ENCODE data around the gene KAT8. TPM values are rescaled to one million over a fixed set of nuclear protein-coding genes. Genes with fewer than 3 reads are reported as not detected.

KAT8 gene
- total RNA-seq, 2 experiments from 2014 or later, result 114 to 124 TPM

GRCh38 chr16:31120129-31120528 lies 2.7 kb downstream of the KAT8 start:
- H3K27ac Mint-ChIP-seq, result no peak overlapping the region
- Histone ChIP-seq H3K27me3 (ENCODE audit: control insufficient read depth in 1 of 2, insufficient read depth in 2 of 2, low read length in 2 of 2) (no peaks in the 10 kb centered on the region), H3K4me1 (ENCODE audit: insufficient read depth, low read length) (peaks cover 23% of the 10 kb centered on the region), H3K9me3 (ENCODE audit: control insufficient read depth in 1 of 2, insufficient read depth in 1 of 2, low read length in 2 of 2) (no peaks in the 10 kb centered on the region), H3K27ac (ENCODE audit: low read depth in 1 of 2, low read length in 2 of 2) (no peak overlapping the region), H3K4me3 (ENCODE audit: low read length) (no peak overlapping the region), H3K36me3 (ENCODE audit: insufficient read depth, low read length) (peaks cover 47% of the 10 kb centered on the region)
- no peak overlapping the region for H3K4me3 Mint-ChIP-seq
- intact Hi-C loops (cut with DNase I, micrococcal nuclease), result no loop called here
- H3K27me3 Mint-ChIP-seq, result no peaks in the 10 kb centered on the region
- H3K4me1 Mint-ChIP-seq (ENCODE audit: low read depth), result peaks cover 17% of the 10 kb centered on the region
- peaks cover 62% of the 10 kb centered on the region for H3K36me3 Mint-ChIP-seq (ENCODE audit: low read depth)
- ChIA-PET POLR2A (interaction anchor here (1.2 to 3.5 kb wide), 2 partner anchors 22 to 46 kb away, joined by 6 to 17 read pairs; partner anchors contain the start of genes ZNF646 and ZNF668), CTCF (interaction anchor here (4.6 kb wide), 1 partner anchor 22 kb away, joined by 26 read pairs; no protein-coding TSS in a partner anchor)
- ATAC-seq (ENCODE audit: poor library complexity) (no peak), DNase-seq (no peak)
- H3K9me3 Mint-ChIP-seq, result no peaks in the 10 kb centered on the region
- TF ChIP-seq, protein P1, sequence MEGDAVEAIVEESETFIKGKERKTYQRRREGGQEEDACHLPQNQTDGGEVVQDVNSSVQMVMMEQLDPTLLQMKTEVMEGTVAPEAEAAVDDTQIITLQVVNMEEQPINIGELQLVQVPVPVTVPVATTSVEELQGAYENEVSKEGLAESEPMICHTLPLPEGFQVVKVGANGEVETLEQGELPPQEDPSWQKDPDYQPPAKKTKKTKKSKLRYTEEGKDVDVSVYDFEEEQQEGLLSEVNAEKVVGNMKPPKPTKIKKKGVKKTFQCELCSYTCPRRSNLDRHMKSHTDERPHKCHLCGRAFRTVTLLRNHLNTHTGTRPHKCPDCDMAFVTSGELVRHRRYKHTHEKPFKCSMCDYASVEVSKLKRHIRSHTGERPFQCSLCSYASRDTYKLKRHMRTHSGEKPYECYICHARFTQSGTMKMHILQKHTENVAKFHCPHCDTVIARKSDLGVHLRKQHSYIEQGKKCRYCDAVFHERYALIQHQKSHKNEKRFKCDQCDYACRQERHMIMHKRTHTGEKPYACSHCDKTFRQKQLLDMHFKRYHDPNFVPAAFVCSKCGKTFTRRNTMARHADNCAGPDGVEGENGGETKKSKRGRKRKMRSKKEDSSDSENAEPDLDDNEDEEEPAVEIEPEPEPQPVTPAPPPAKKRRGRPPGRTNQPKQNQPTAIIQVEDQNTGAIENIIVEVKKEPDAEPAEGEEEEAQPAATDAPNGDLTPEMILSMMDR (IDR thresholded peaks at IDR 0.05), result no peak

DNA sequence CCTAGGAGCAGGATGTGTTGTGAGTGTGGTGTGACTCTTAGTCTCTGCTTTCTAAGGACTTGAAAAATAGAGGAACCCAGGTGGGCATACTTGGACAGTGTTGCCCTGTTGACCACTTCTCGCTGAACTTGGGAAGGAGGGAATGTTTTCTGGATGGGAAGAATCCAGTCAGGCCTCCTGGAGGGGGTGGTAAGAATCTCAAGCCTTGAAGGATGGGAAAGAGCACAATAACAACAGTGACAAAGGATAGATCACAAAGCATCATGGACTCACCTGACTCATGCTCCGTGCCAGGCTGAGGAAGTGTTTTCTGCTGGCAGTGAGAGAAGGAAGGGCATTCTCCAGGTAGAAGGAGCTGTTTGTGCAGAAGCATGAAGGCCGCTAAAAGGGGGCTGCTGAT lies 8.4 kb downstream of the KAT8 start:
- Mint-ChIP-seq H3K4me1 (ENCODE audit: low read depth) (peaks cover 6% of the 10 kb centered on the region), H3K27me3 (no peaks in the 10 kb centered on the region), H3K27ac (peak overlapping the region; percentile 66), H3K36me3 (ENCODE audit: low read depth) (peaks cover 68% of the 10 kb centered on the region), H3K9me3 (no peaks in the 10 kb centered on the region), H3K4me3 (no peak overlapping the region)
- Histone ChIP-seq H3K27me3 (ENCODE audit: control insufficient read depth in 1 of 2, insufficient read depth in 2 of 2, low read length in 2 of 2) (no peaks in the 10 kb centered on the region), H3K36me3 (ENCODE audit: insufficient read depth, low read length) (peaks cover 63% of the 10 kb centered on the region), H3K27ac (ENCODE audit: low read depth in 1 of 2, low read length in 2 of 2) (no peak overlapping the region), H3K4me3 (ENCODE audit: low read length) (no peak overlapping the region), H3K9me3 (ENCODE audit: control insufficient read depth in 1 of 2, insufficient read depth in 1 of 2, low read length in 2 of 2) (no peaks in the 10 kb centered on the region), H3K4me1 (ENCODE audit: insufficient read depth, low read length) (peaks cover 17% of the 10 kb centered on the region)
- ATAC-seq (ENCODE audit: poor library complexity), result no peak
- no peak for DNase-seq
- TF ChIP-seq, protein P1 (IDR thresholded peaks at IDR 0.05), result no peak
- ChIA-PET CTCF (no interaction called here), POLR2A (interaction anchor here (1.3 to 2.6 kb wide), 3 partner anchors 8 to 54 kb away, joined by 4 to 9 read pairs (median 4); partner anchors contain the start of genes FUS and KAT8)
- intact Hi-C loops (cut with DNase I, micrococcal nuclease), result no loop called here

DNA sequence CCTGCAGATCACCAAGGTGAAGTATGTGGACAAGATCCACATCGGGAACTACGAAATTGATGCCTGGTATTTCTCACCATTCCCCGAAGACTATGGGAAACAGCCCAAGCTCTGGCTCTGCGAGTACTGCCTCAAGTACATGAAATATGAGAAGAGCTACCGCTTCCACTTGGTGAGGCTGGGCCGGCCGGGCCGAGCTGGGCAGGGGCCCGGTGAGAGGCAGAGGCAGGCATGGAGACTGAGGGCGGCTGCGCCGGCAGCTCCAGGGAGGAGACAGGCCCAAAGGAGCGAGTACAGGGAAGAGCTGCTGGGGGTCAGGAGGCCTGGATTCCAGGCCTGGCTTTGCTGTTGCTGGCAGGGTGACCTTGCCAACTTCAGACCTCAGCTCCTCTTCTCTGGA lies 9.7 kb downstream of the KAT8 start:
- no peaks in the 10 kb centered on the region for H3K9me3 ChIP-seq (ENCODE audit: control insufficient read depth in 1 of 2, insufficient read depth in 1 of 2, low read length in 2 of 2)
- peaks cover 17% of the 10 kb centered on the region for H3K4me1 ChIP-seq (ENCODE audit: insufficient read depth, low read length)
- no peak overlapping the region for H3K4me3 Mint-ChIP-seq
- no peak overlapping the region for H3K27ac ChIP-seq (ENCODE audit: low read depth in 1 of 2, low read length in 2 of 2)
- H3K4me3 ChIP-seq (ENCODE audit: low read length), result no peak overlapping the region
- DNase-seq (no peak), ATAC-seq (ENCODE audit: poor library complexity) (no peak)
- ChIA-PET POLR2A (interaction anchor here (1.0 to 2.6 kb wide), 3 partner anchors 10 to 53 kb away, joined by 3 to 9 read pairs (median 4); partner anchors contain the start of genes FUS and KAT8), CTCF (no interaction called here)
- no peaks in the 10 kb centered on the region for H3K9me3 Mint-ChIP-seq
- H3K27ac Mint-ChIP-seq, result no peak overlapping the region
- H3K36me3 Mint-ChIP-seq (ENCODE audit: low read depth), result peaks cover 63% of the 10 kb centered on the region
- H3K27me3 ChIP-seq (ENCODE audit: control insufficient read depth in 1 of 2, insufficient read depth in 2 of 2, low read length in 2 of 2), result no peaks in the 10 kb centered on the region
- intact Hi-C loops (cut with DNase I, micrococcal nuclease), result no loop called here
- peaks cover 63% of the 10 kb centered on the region for H3K36me3 ChIP-seq (ENCODE audit: insufficient read depth, low read length)
- peaks cover 6% of the 10 kb centered on the region for H3K4me1 Mint-ChIP-seq (ENCODE audit: low read depth)
- TF ChIP-seq, protein P1 (IDR thresholded peaks at IDR 0.05), result no peak
- no peaks in the 10 kb centered on the region for H3K27me3 Mint-ChIP-seq

Measured in CD4-positive, alpha-beta T cell (primary cell).